HepG2 (cell line): ENCODE measurements around the gene CD79A. TPM values are rescaled to one million over a fixed set of nuclear protein-coding genes. Genes with fewer than 3 reads are reported as not detected.

Experiments used
- ARNT2 ChIP-seq: sonication (generic); formaldehyde crosslinking; IDR thresholded peaks from 2 replicates; pipeline ENCODE4 v1.8.0; 2022; ENCODE audit warnings: mild to moderate bottlenecking, low read depth, missing genetic modification reagents, moderate library complexity
- BRCA1 ChIP-seq: sonication (generic); formaldehyde crosslinking; IDR thresholded peaks from 2 replicates; pipeline ENCODE4 v1.4.0; 2020; ENCODE audit warnings: missing genetic modification reagents
- CAMTA2 ChIP-seq: sonication (generic); formaldehyde crosslinking; IDR thresholded peaks from 2 replicates; pipeline ENCODE4 v1.4.0; 2020; ENCODE audit warnings: mild to moderate bottlenecking, missing genetic modification reagents, borderline replicate concordance
- GABPA ChIP-seq, 2 experiments: IDR thresholded peaks; 2 replicates each; pipeline ENCODE4 v1.6.1; 2011 to 2016; ENCODE audit warnings: low read depth in 2 of 2, low read length in 1 of 2, missing biosample characterization in 1 of 2, missing genetic modification characterization in 1 of 2
- HNF1A ChIP-seq, 2 experiments: sonication (generic) in 1 of 2; formaldehyde crosslinking in 1 of 2; IDR thresholded peaks; 2 replicates each; pipeline versions ENCODE4 v1.4.0 to v1.6.1; 2016 to 2020; ENCODE audit warnings: borderline replicate concordance in 1 of 2, low read depth in 1 of 2, mild to moderate bottlenecking in 1 of 2, missing genetic modification reagents in 1 of 2
- HNRNPH1 ChIP-seq: fragments of 200-400 bp; formaldehyde crosslinking; optimal IDR thresholded peaks from 2 replicates; pipeline ENCODE3; 2017; ENCODE audit warnings: mild to moderate bottlenecking, low read depth, low read length
- KLF11 ChIP-seq: IDR thresholded peaks from 2 replicates; pipeline ENCODE4 v1.6.1; 2016; ENCODE audit warnings: missing compliant biosample characterization
- MTERF4 ChIP-seq: sonication (generic); formaldehyde crosslinking; IDR thresholded peaks from 2 replicates; pipeline ENCODE4 v1.8.0; 2023; ENCODE audit warnings: mild to moderate bottlenecking, missing genetic modification reagents
- PPARG ChIP-seq: conservative IDR thresholded peaks from 2 replicates; pipeline ENCODE4 v1.6.1; 2016; ENCODE audit warnings: missing biosample characterization, missing genetic modification reagents
- PTBP1 ChIP-seq: fragments of 200-400 bp; formaldehyde crosslinking; IDR thresholded peaks from 2 replicates; pipeline ENCODE4 v1.6.1; 2018; ENCODE audit warnings: low read length, low read depth; ENCODE audit not compliant: poor library complexity, severe bottlenecking
- RBM39 ChIP-seq: fragments of 200-400 bp; formaldehyde crosslinking; IDR thresholded peaks from one replicate; pipeline ENCODE4 v1.6.1; 2018; ENCODE audit warnings: antibody characterized with exemption, mild to moderate bottlenecking, low read depth, low read length; ENCODE audit not compliant: poor library complexity, severe bottlenecking
- SRSF4 ChIP-seq: fragments of 200-400 bp; formaldehyde crosslinking; IDR thresholded peaks from one replicate; pipeline ENCODE4 v1.6.1; 2018; ENCODE audit warnings: mild to moderate bottlenecking, low read depth, low read length, moderate library complexity; ENCODE audit not compliant: poor library complexity, severe bottlenecking
- ZMYM4 ChIP-seq: sonication (generic); formaldehyde crosslinking; IDR thresholded peaks from 2 replicates; pipeline ENCODE4 v1.8.1; 2023; ENCODE audit warnings: mild to moderate bottlenecking, missing genetic modification reagents
- ZNF280B ChIP-seq: sonication (generic); formaldehyde crosslinking; IDR thresholded peaks from 2 replicates; pipeline ENCODE4 v1.5.0; 2020; ENCODE audit warnings: missing genetic modification reagents, mild to moderate bottlenecking, borderline replicate concordance
- ZNF335 ChIP-seq: sonication (generic); formaldehyde crosslinking; IDR thresholded peaks from 2 replicates; pipeline ENCODE4 v1.4.0; 2020; ENCODE audit warnings: missing genetic modification reagents
- ZNF562 ChIP-seq: sonication (generic); formaldehyde crosslinking; IDR thresholded peaks from 2 replicates; pipeline ENCODE4 v1.8.0; 2022; ENCODE audit warnings: missing genetic modification reagents, borderline replicate concordance
- ZNF790 ChIP-seq: sonication (generic); formaldehyde crosslinking; IDR thresholded peaks from 2 replicates; pipeline ENCODE4 v1.8.0; 2022; ENCODE audit warnings: missing genetic modification reagents, mild to moderate bottlenecking, borderline replicate concordance
- ZSCAN29 ChIP-seq: sonication (generic); formaldehyde crosslinking; conservative IDR thresholded peaks from 2 replicates; pipeline ENCODE4 v1.4.0; 2020; ENCODE audit warnings: mild to moderate bottlenecking, missing genetic modification reagents
- polyA plus RNA-seq, 8 experiments: library from polyadenylated mRNA; depleted of rRNA in 3 of 8; stranded (reverse) in 7 of 8; unstranded in 1 of 8; fragments of >200 nt; fragmentation: Illumina TruSeq in 4 of 8; extraction: Trizol in 4 of 8; gene quantifications; 2 replicates each; pipeline versions ENCODE4 v1.2.1 to v1.2.3, GENCODE V29; 2011 to 2016; ENCODE audit warnings: low read depth in 4 of 8, missing spikeins in 1 of 8, mixed read lengths in 1 of 8; ENCODE audit not compliant: insufficient read depth in 1 of 8
- total RNA-seq, 5 experiments: library from RNA; depleted of rRNA; stranded (reverse); fragments of >200 nt; fragmentation: Illumina TruSeq; extraction: Trizol; gene quantifications; 2 replicates each; pipeline ENCODE4 v1.2.3, GENCODE V29; 2016; ENCODE audit warnings: low read depth in 1 of 5
- TF ChIP-seq, protein P1 (sequence below): sonication (generic); formaldehyde crosslinking; IDR thresholded peaks from 2 replicates; pipeline ENCODE4 v1.8.0; 2022; ENCODE audit warnings: missing genetic modification reagents, mild to moderate bottlenecking, borderline replicate concordance

CD79A gene
- total and polyA plus RNA-seq, 2 of the 13 experiments (the other 11 are each of a cell fraction or from before 2014, with no cell fraction given), result 0.24 to 0.33 TPM

DNA sequence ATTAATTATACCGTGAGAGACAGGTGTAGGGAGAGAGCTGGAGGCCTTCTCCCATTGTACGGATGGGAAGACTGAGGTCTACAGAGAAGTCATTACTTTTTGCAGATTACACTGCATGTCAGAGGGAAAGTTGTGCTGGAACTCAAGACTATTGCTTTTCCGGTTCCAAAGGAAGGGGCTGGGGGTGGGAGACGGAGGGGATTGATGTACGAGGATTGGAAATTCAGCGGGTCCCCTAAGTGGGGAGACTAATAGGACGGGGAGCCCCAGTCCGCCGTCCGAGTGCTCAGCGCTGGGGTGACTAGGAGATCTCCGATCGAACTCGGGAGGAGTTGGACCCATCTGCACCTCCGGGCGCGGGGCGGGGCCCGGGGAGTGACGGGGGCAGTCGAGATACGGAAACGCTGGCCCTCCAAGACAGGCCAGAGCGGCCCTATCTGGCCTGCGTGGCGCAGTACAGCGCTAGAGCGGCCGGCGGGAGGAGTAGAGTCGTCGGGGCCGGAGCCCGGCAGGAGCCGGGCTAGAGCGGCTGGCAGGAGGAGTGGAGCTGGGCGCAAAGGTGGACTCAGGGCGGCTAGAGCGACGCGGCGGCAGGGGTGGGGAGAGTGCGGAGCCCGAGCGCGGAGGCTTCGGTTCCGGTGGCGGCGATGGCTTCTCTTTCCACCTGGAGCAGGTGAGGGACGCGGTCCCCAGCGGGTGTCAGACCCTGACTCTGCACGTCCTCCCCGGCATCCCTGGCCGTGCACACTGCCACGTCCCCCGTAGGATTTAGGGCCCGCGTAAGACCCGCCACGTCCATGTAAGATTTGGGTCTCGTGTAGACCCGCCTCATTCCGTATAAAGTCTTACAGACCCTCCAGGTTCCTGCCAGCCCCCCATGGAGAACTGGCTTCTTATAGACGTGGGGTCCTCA is 7.0 kb downstream of the CD79A start (continued):
- TF ChIP-seq HNF1A (IDR thresholded peaks at IDR 0.05; ENCODE audit: low read depth) (no peak), HNF1A (CRISPR knock-in tag; IDR thresholded peaks at IDR 0.05; ENCODE audit: borderline replicate concordance) (no peak), ZNF335 (CRISPR knock-in tag) (no peak; the same call in 1 of the 2 replicates), PPARG (CRISPR knock-in tag) (0 out of 2 replicates have a peak, but pooled peaks have one; percentile 21), ZSCAN29 (CRISPR knock-in tag) (peak; percentile 54; the same call in 1 of the 2 replicates), GABPA (IDR thresholded peaks at IDR 0.05; ENCODE audit: low read depth, low read length) (peak; percentile 62), GABPA (CRISPR knock-in tag; IDR thresholded peaks at IDR 0.05; ENCODE audit: low read depth) (peak; percentile 90), CAMTA2 (no peak), ZNF280B (CRISPR knock-in tag) (peak; percentile 48; the same call in 1 of the 2 replicates), RBM39 (peak; percentile 34), HNRNPH1 (no peak), ARNT2 (0 out of 2 replicates have a peak, but pooled peaks have one; percentile 57), PTBP1 (no peak), KLF11 (no peak), ZNF790 (no peak), BRCA1 (CRISPR knock-in tag) (no peak; the same call in 1 of the 2 replicates), MTERF4 (CRISPR knock-in tag) (0 out of 2 replicates have a peak, but pooled peaks have one; percentile 27), ZMYM4 (CRISPR knock-in tag) (peak; percentile 73), ZNF562 (CRISPR knock-in tag) (no peak), SRSF4 (no peak)
- TF ChIP-seq, protein P1, sequence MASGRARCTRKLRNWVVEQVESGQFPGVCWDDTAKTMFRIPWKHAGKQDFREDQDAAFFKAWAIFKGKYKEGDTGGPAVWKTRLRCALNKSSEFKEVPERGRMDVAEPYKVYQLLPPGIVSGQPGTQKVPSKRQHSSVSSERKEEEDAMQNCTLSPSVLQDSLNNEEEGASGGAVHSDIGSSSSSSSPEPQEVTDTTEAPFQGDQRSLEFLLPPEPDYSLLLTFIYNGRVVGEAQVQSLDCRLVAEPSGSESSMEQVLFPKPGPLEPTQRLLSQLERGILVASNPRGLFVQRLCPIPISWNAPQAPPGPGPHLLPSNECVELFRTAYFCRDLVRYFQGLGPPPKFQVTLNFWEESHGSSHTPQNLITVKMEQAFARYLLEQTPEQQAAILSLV, result peak; percentile 36; the same call in 1 of the 2 replicates
